ENCODE measurements around the gene PLSCR2.
"Not testable (repeated sequence)": the region's sequence is repeated elsewhere in the genome, so short reads cannot be mapped to it uniquely, and the experiment has no call there.

PLSCR2 gene

GRCh38 chr3:146416366-146416765 is 53.0 kb downstream of the PLSCR2 start:
- Histone ChIP-seq H4K20me1 (ENCODE audit: insufficient read depth) (no peaks in the 10 kb centered on the region), H3K4me1 (ENCODE audit: low read depth, poor library complexity, severe bottlenecking) (no peaks in the 10 kb centered on the region), H3K4me3 (IDR thresholded peaks at IDR 0.05; ENCODE audit: insufficient read depth, low read depth, low read length) (no peak overlapping the region), H2AFZ (ENCODE audit: low read depth) (no peak overlapping the region), H3K4me2 (no peak overlapping the region), H3K9ac (no peak overlapping the region), H3K27me3 (ENCODE audit: insufficient read depth, low read depth) (no peaks in the 10 kb centered on the region), H3K36me3 (ENCODE audit: insufficient read depth) (no peaks in the 10 kb centered on the region), H3K27ac (no peak overlapping the region), H3K79me2 (ENCODE audit: insufficient read depth, low read depth) (no peaks in the 10 kb centered on the region)
- no peak for TF ChIP-seq CTCF (conservative IDR thresholded peaks at IDR 0.05; ENCODE audit: low read depth, low read length)

GRCh38 chr3:146414010-146414409 is 55.4 kb downstream of the PLSCR2 start:
- no peak overlapping the region for H2AFZ ChIP-seq (ENCODE audit: low read depth)
- H3K4me3 ChIP-seq (IDR thresholded peaks at IDR 0.05; ENCODE audit: insufficient read depth, low read depth, low read length) = no peak overlapping the region
- H3K27ac ChIP-seq = no peak overlapping the region
- no peaks in the 10 kb centered on the region for H3K4me1 ChIP-seq (ENCODE audit: low read depth, poor library complexity, severe bottlenecking)
- H3K79me2 ChIP-seq (ENCODE audit: insufficient read depth, low read depth) = no peaks in the 10 kb centered on the region
- H3K27me3 ChIP-seq (ENCODE audit: insufficient read depth, low read depth) = no peaks in the 10 kb centered on the region
- H3K4me2 ChIP-seq = no peak overlapping the region
- no peak for TF ChIP-seq CTCF (conservative IDR thresholded peaks at IDR 0.05; ENCODE audit: low read depth, low read length)
- H3K9ac ChIP-seq = no peak overlapping the region
- H3K36me3 ChIP-seq (ENCODE audit: insufficient read depth) = no peaks in the 10 kb centered on the region
- no peaks in the 10 kb centered on the region for H4K20me1 ChIP-seq (ENCODE audit: insufficient read depth)

- not testable (repeated sequence) for H3K79me2 ChIP-seq (ENCODE audit: insufficient read depth, low read depth); H3K36me3 ChIP-seq (ENCODE audit: insufficient read depth); H4K20me1 ChIP-seq (ENCODE audit: insufficient read depth); H2AFZ ChIP-seq (ENCODE audit: low read depth); H3K4me1 ChIP-seq (ENCODE audit: low read depth, poor library complexity, severe bottlenecking); H3K4me3 ChIP-seq (IDR thresholded peaks at IDR 0.05; ENCODE audit: insufficient read depth, low read depth, low read length); H3K27ac ChIP-seq; H3K4me2 ChIP-seq; H3K9ac ChIP-seq; H3K27me3 ChIP-seq (ENCODE audit: insufficient read depth, low read depth)
Measured at GRCh38 chr3:146412711-146413110, 56.6 kb downstream of the PLSCR2 start.

- H3K79me2 ChIP-seq (ENCODE audit: insufficient read depth, low read depth) = no peaks in the 10 kb centered on the region
- no peak for TF ChIP-seq CTCF (conservative IDR thresholded peaks at IDR 0.05; ENCODE audit: low read depth, low read length)
Measured at GRCh38 chr3:146407956-146408355, 61.4 kb downstream of the PLSCR2 start.

GRCh38 chr3:146404436-146404835 is 64.9 kb downstream of the PLSCR2 start:
- no peak for TF ChIP-seq CTCF (conservative IDR thresholded peaks at IDR 0.05; ENCODE audit: low read depth, low read length)
- Histone ChIP-seq H3K4me3 (IDR thresholded peaks at IDR 0.05; ENCODE audit: insufficient read depth, low read depth, low read length) (no peak overlapping the region), H3K27ac (no peak overlapping the region), H3K4me2 (no peak overlapping the region), H4K20me1 (ENCODE audit: insufficient read depth) (no peaks in the 10 kb centered on the region), H3K79me2 (ENCODE audit: insufficient read depth, low read depth) (no peaks in the 10 kb centered on the region), H3K9ac (no peak overlapping the region), H2AFZ (ENCODE audit: low read depth) (no peak overlapping the region), H3K4me1 (ENCODE audit: low read depth, poor library complexity, severe bottlenecking) (no peaks in the 10 kb centered on the region), H3K36me3 (ENCODE audit: insufficient read depth) (no peaks in the 10 kb centered on the region), H3K27me3 (ENCODE audit: insufficient read depth, low read depth) (no peaks in the 10 kb centered on the region)

More at GRCh38 chr3:146407956-146408355, 61.4 kb downstream of the PLSCR2 start:
- Histone ChIP-seq H3K27ac (no peak overlapping the region), H3K4me3 (IDR thresholded peaks at IDR 0.05; ENCODE audit: insufficient read depth, low read depth, low read length) (no peak overlapping the region), H3K27me3 (ENCODE audit: insufficient read depth, low read depth) (no peaks in the 10 kb centered on the region), H3K4me2 (no peak overlapping the region), H3K4me1 (ENCODE audit: low read depth, poor library complexity, severe bottlenecking) (no peaks in the 10 kb centered on the region), H3K36me3 (ENCODE audit: insufficient read depth) (no peaks in the 10 kb centered on the region), H2AFZ (ENCODE audit: low read depth) (no peak overlapping the region), H4K20me1 (ENCODE audit: insufficient read depth) (no peaks in the 10 kb centered on the region), H3K9ac (no peak overlapping the region)
